NCI-H2029 treated with DMSO at 0.1 percent for 48 hours (cell line): ENCODE results near the gene ITGAE.
A peak's percentile ranks its signal among the peaks of the same experiment; 100 is the strongest.

Source experiments
- DNase-seq: peaks from one replicate; lab custom pipeline; 2025; lab: John Stamatoyannopoulos, UW

ITGAE gene

GRCh38 chr17:3693829-3694231 lies 107.2 kb downstream of the ITGAE start:
- DNase-seq = no peak

GRCh38 chr17:3693141-3693540 lies 107.8 kb downstream of the ITGAE start:
- no peak for DNase-seq

DNA sequence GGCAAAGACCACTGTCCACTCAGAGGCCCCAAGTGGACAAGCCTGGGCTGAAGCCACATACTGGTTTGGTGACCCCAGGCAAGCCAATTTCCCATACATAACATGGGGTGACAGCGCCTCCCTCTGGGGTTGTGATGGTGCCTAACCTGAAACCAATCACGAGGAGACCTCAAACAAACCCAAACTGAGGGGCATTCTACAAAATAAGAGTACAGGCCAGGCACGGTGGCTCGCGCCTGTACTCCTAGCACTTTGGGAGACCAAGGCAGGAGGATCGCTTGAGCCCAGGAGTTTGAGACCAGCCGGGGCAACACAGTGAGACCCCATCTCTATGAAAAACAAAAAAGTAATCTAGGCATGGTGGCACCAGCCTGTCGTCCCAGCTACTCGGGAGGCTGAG lies 108.6 kb downstream of the ITGAE start:
- no peak for DNase-seq

DNA sequence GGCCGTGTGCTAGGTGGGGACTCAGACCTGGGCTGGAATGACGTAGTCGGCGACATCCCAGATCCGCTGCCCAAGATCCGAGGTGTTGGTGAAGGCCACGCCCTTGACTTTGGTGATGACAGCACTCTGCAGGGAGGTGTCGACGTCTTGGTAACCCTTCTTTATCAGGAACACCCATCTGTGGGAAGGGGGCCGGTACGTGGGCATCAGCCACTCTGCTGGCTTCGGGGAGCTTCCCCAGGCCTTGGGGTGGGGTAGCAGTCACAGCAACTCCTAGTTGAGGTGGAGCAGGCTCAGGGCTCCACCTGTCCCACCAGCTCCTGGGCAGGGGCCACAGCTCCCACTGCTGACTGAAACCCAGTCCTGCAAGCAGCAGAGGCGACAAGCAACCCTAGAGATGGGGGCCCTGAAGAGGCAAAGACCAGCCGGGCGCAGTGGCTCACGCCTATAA lies 109.3 kb downstream of the ITGAE start:
- no peak for DNase-seq

DNA sequence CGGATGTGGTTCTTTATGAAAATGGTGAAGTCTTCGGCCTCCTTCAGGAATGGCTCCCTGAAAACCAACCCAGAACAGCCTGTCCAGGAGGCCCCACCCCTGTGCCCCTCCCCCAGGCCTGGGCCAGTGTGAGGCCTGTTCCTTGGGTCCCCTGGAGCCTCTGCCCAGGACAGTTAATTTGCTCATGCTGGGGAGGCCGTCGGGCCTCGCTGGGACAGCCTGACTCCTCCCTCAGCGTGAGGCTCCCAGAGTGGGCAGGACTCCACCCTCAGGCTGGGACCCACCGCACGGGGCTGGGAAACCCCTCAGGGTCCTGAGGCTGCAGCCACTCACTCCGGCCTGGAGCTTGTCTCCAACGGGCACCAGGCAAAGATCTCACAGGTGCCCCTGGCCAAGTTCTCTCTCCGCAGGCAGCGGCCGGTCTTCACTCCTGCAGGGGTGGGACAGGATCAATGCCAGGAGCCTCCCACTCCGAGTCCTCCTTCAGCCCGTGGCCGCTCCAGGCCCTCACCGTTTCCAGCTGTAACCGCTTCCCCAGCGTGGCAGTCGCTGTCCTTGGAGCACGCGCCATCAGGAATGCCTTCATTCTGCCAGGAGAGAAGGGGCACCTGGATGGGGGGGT lies 110.8 kb downstream of the ITGAE start:
- DNase-seq = no peak

DNA sequence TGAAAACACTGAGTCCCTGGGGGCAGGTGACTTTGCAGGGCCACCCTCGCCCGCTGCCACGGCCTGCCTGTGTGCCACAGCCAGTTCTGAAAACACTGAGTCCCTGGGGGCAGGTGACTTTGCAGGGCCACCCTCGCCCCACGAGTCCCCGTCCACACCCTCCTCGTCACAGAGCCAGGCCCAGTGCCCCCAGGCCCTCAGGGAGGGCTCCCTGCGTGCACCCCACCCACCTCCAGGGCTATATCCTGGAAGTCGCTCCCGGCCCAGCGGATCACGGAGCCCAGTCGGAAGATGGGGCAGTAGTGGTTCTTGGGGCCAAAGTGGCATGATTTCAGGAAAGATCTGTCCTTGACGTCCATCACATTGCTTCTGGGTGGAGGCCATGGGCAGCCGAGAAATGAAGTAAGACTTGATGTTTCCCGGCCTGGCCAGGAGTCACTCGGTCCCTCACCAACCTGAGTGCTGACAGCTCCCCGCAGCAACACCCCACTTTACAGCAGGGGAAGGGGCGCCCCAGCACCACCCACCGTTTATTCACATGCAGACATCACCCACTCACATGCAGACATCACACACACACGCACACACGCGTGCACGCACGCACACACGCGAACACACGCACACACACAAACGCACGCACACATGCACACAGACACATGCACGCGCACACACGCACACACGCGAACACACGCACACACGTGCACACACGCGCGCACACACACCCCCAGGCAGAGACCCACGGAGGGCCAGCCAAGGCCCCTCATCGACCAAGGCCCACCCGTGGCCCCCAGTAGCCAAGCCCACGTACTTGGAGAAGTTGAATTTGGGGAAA lies 111.5 kb downstream of the ITGAE start:
- no peak for DNase-seq

DNA sequence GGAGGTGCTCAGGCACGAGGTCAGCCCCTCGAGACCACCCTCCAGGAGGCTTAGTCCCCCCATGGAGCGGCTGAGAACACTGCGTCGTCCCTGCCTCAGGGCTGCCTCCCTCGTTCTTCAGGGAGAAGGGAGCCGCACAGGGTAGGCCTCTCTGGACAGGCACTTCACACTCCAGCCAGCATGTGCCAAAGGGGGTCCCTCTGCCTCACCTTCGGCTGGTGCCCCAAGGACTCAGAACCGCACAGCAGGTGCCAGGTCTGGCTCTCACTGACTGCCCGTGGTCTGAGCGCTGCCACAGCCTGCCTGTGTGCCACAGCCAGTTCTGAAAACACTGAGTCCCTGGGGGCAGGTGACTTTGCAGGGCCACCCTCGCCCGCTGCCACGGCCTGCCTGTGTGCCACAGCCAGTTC lies 112.1 kb downstream of the ITGAE start:
- no peak for DNase-seq

DNA sequence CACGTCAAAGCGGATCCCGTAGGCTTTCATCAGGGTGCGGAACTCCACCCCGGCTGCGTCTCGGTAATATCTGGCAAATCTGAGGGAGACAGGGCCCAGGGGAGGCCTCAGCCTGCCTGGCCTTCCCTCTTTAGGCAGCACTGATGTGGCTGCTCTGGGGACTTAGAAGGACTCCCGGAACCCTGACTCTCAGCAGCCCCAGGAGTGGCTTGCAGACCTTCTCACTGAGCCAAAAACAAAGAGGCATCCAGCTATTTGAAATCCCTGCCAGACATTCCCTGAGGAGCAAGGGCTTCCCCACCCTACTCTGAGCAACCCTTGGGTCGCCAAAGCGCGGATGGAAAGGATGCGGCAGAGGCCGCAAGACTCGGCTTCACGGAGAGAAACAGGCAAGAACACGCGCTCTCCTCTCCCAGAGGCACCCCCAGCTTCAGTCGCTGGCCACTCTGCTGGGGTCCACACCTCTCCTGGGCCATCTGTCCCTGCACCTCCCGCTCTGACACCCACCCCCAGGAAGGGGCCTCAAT lies 112.9 kb downstream of the ITGAE start:
- DNase-seq = no peak

- no peak for DNase-seq
Observed at GRCh38 chr17:3685174-3685573, 115.8 kb downstream of the ITGAE start.

DNA sequence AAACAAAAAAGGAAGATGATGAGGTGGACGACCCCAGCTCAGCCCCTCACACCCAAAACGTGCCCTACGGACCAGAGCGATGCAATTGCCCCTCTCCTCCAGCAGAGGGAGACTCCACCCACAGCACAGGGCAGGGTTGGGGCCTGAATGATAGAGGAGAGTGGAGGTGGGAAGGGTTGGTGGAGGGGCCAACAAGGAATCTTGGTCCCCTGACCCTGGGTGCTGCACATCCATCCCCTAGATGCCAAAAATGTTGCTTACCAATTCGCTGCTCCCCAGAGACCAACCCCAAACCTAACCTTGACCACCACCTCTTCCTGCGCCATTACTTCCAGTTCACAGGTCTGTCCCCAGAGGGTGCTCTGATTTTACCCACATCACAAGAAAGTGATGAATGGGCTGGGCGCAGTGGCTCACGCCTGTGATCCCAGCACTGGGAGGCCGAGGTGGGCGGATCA lies 117.9 kb downstream of the ITGAE start:
- DNase-seq = no peak

DNA sequence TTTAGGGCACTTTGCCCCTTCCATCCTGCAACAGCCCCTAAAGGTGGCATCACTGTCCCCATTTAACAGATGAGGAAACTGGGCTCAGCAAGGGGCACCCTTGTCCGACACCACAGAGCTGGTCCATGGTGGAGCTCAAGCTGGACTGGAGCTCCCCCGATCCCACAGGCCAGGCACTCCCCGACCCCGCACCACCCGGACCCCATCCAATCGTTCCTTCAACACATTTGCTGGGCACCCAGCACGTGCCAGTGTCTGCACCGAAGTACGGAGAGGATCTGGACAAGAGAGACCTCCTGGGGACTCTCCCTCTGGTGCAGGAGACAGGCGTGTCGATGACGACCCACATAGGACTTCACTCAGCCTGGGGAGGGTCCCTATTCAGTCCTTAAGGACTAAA lies 119.0 kb downstream of the ITGAE start:
- no peak for DNase-seq

- DNase-seq = no peak
Observed at GRCh38 chr17:3681565-3681964, 119.4 kb downstream of the ITGAE start.

DNA sequence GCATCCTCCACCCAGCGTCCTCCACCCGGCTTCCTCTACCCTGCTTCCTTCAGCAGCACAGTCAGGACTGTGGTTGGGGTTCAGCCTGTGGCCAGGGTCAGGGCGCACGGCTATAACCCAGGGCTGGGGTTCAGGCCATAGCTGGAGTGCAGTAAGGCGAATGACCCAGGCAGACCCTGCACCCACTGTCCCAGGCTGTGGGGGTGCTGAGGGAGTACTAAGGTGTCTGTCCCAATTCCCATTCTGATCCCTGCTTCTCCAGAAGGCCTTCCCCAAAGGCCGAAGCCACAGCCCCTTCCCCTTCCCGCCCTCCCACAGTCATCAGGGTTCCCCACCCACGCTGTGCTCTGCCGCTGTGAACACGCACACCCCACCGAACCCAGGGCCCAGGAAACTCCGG lies 119.9 kb downstream of the ITGAE start:
- no peak for DNase-seq

DNA sequence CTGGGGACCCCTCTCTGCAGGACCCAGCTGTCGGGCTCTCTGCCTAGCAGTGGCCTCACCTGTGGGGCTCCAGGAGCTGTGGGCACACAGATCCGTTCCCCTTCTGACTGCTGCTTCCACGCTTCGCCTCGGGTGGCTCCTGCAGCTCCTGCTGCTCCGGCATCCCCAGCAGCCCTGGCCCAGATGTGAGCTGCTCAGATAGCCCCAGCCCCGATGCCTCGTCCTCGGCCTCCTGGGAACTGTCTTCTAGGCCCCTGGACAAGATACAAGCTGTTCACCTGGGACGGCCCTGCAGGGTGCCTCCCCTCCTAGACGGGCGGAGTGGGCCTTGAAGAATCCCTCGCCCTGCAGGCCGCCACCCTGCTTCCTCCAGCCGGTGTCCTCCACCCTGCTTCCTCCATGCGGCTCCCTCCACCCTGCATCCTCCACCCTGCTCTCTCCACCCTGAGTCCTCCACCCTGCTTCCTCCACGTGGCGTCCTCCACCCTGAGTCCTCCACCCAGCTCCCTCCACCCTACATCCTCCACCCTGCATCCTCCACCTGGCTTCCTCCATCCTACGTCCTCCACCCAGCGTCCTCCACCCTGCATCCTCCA lies 121.4 kb downstream of the ITGAE start:
- DNase-seq = no peak

GRCh38 chr17:3678821-3679530 lies 122.0 kb downstream of the ITGAE start:
- no peak for DNase-seq

DNA sequence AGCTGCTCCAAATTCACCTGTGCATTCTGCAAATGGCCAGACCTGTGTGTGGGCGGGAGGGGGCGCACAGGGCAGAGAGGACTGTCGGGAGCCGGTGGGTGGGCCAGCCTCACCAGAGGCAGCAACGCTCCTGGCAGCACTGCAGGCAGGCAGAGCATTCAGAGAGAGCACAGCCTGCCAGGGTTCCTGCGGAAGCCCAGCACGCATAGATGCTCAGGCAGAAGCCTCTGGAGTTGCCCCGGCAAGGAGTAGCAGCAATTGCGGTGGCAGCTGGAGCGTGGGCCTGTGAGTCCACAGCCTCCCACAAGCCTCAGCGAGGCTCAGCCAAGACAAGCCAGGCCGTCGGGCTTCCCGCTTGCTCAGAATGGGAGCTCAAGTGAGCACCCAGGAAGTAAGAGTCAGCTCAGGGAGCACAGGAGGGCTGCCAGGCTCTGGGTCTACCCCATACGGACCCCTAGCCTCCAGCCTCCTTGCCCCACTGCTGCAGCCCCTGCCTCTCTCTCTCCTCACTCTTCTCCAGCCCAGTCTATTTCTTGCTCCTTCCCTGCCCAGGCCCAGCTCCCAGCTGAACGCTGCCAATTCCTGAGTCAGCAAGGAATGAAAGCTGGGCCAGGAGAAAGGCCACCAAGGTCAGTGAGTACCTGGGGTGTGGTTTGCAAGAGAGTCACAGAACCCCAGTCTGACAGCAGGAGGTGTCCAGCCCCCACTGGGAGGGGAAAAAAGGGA lies 122.7 kb downstream of the ITGAE start:
- DNase-seq = no peak

- DNase-seq = no peak
Observed at GRCh38 chr17:3675886-3676285, 125.1 kb downstream of the ITGAE start.

DNA sequence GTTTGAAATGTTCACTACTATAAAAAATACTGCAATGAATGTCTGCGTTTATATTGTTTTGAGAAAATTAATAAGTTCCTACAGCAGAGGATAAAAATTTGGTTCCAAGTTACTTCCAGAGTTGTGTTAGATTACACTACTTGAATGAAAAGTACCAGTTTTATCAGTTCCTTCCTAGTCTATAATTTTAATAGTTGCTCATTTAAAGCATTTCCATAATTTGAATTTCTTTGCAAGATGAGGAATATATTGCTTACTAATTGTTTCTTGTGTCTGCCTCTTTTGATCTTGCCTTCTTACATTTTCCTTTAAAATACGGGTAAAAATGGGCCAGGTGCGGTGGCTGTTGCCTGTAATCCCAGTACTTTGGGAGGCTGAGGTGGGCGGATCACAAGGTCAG lies 128.4 kb downstream of the ITGAE start:
- no peak for DNase-seq

GRCh38 chr17:3669548-3669947 lies 131.4 kb downstream of the ITGAE start:
- DNase-seq = no peak

- DNase-seq = no peak
Observed at GRCh38 chr17:3669085-3669347, 132.0 kb downstream of the ITGAE start.

DNA sequence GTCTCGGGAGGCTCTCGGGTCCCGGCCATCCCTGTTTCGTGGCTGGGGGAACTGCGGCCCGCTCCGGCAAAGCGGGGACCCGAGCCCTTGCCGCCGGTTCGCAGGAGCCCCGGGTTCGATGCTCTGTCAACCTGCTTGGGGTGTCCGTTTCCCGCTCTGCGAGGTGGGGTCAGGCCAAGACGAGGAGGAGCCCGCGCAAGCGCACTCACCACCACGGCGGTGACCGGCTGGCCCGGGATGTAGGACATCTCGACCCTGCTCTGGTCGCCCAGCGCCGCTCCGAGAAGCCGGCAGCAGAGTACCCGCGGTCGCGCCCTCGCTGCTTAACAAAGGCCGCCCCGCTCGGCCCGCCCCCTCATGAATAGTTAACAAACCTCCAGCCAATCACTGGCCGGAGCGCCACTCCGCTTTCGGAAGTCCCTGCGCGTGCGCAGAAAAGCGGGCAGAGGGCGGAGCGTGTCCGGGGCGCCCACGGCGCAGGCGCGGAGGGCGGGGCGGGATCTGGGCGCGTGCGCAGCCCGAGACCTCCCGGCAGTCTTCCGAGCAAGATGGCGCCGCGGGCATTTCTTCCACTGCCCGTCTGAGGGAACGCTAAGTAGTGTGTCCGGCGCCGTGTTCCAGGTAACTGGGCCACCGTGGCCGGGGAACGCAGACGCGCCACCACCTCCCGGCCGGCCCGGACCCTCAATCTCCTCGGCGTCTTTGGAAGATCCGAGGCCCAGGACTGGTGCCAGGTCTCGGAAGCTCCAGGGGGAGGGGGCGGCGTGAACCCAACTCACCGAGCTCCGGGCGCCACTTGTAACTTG lies 132.5 kb downstream of the ITGAE start, which contains the start of the genes EMC6 and TAX1BP3:
EMC6 (plus strand) TSS at position 534 of the 806 bp plus-strand sequence. CDS start 335 bp downstream, outside the sequence.
TAX1BP3 (minus strand) TSS at position 300 of the 806 bp plus-strand sequence; CDS start at position 248, 52 bp downstream.
- peak; percentile 79 for DNase-seq
